Stimulated activated CD4-positive, alpha-beta T cell treated with anti-CD3 and anti-CD28 coated beads, Interleukin-4, amount 100 ng/mL, for 4 hours (primary cell): ENCODE results near the gene DUOX1.
A peak's percentile ranks its signal among the peaks of the same experiment; 100 is the strongest.

Source experiments
- DNase-seq, 2 experiments: peaks; one replicate each; pipeline ENCODE4 v3.0.0-alpha.2; 2020

The DUOX1 gene

DNA sequence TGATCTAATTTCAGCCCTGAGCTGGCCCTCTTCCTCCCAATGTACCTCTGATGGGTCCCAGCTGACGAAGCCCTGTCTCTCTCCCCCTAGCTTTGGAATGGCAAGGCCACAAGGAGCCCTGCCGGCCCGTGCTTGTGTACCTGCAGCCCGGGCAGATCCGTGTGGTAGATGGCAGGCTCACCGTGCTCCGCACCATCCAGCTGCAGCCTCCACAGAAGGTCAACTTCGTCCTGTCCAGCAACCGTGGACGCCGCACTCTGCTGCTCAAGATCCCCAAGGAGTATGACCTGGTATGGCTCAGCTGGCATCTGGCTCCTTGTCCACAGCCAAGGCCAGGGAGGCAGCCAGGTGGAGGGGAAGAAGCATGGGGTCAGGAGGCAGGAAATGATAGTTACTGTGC is 14.2 kb downstream of the DUOX1 start:
- no peak for DNase-seq

- DNase-seq: no peak
Measured at GRCh38 chr15:45144775-45145174, 15.0 kb downstream of the DUOX1 start.

GRCh38 chr15:45146405-45146804 is 16.6 kb downstream of the DUOX1 start:
- DNase-seq: no peak

- DNase-seq: no peak
Measured at GRCh38 chr15:45147606-45148005, 17.8 kb downstream of the DUOX1 start.

DNA sequence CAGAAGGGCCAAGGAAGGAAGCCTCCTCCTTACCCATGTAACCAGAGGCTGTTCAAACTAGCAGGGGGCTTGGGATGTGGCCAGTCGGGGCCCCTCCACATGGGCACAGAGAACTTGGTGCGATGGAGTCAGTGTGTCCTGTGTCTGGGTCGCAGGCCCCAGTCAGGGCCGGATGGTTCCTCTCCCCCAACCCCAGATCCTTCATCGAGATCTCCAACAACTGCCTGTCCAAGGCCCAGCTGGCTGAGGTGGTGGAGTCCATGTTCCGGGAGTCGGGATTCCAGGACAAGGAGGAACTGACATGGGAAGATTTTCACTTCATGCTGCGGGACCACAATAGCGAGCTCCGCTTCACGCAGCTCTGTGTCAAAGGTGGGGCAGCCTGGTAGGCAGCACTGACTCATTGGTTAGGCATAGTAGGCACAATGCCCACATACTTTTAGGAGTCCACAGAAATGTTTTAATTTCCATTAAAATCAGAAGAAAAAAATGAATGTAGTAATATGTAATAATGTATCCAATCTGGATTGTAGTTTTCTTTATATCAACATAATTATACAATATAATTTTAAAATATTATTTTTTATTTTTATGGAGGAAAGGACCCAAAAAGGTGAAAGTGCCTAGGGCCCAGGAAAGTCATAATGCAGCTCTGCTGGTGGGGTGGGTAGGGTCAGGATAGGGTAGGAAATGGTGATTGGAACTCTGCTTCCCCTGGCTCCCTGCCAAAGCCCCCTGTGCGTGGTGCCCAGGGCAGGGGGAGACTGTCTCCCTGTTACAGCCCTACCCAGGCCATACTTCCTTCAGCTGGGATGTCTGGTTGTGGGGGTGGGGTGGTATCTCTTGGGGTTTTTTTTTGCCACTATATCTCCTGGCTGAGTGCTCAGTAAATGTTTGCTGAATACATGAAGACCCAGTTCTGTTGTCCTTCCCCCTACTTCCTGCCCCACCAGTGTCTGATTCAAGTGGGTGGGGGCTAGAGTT is 18.6 kb downstream of the DUOX1 start:
- no peak for DNase-seq

DNA sequence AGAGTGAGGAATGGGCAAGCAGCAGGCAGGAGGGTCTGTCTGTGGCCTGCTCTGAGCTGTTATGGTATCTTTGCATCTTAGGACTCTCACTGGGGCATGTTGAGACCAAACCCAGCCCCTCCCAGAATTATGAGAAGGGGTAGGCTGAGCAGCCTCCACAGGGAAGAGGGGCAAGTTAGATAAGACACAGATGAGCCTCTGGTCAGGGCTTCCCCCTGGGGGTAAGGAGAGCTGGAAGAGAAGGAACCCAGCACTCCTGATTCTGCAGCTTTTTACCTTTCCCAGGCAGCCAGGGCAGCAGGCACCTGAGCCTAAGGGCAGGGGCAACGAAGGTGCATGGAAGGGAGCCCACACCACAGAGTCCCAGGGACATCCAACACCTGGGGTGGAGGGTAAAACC is 19.3 kb downstream of the DUOX1 start:
- no peak for DNase-seq

GRCh38 chr15:45150481-45150880 is 20.7 kb downstream of the DUOX1 start:
- no peak for DNase-seq

GRCh38 chr15:45150997-45151396 is 21.2 kb downstream of the DUOX1 start:
- no peak for DNase-seq

GRCh38 chr15:45151998-45152828 is 22.4 kb downstream of the DUOX1 start:
- no peak for DNase-seq

GRCh38 chr15:45155739-45156138 is 25.9 kb downstream of the DUOX1 start:
- no peak for DNase-seq

DNA sequence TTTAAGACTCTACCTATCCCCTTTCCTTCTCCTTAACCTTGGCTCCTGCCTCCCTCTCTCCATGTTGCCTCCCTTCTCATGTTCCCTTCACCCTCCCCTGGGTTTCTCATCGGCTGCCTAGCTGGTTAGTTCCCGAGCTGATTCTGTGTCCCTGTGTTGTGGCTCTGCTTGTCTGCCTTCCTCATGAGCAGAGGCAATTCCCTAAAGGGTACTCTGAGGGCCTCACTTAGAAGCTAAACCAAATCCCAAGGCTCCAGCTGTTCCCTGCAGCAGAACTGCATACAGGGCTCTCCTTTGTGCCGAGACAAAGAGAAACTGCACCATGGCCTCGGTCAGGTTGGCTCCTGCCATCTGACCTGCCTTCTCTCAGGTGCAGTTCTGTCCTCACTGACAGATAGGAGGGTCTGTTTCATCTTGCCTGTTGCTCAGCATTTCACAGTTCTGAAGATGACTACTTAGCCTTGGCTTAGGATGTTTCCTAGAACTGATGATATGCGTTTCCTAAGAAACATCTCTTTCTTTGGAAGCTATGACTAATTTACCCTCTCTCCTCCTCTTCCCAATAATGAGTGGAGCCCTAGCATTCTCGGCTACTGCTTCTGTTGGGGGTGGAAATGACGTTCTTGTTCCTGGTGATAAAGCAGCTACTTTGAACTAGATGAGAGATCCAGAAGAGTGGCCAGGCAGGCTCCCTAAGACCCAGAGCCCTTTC is 27.1 kb downstream of the DUOX1 start:
- no peak for DNase-seq

DNA sequence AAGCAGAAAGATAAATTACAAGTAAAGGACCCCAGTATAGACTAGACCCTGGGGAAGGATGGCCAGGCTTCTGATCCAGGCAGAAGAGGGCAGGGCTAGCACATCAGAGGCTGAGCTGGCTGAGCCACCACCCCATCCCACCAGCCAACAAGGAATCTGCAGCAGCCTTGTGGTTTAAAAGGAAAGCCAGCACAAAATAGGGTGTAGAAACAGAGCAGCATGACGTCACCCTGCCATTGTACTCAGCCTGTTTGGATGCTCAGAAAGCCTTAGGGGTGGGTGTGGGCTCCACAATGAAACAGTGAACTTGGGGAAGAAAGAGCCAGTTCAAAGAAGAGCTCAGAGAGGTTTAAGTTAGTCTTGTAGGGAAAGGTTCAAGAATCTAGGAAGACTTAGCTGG is 28.2 kb downstream of the DUOX1 start:
- no peak for DNase-seq

GRCh38 chr15:45161666-45162065 is 31.9 kb downstream of the DUOX1 start:
- DNase-seq: no peak

GRCh38 chr15:45162771-45163507 is 33.1 kb downstream of the DUOX1 start:
- peak; percentile 56 to 57 for DNase-seq

DNA sequence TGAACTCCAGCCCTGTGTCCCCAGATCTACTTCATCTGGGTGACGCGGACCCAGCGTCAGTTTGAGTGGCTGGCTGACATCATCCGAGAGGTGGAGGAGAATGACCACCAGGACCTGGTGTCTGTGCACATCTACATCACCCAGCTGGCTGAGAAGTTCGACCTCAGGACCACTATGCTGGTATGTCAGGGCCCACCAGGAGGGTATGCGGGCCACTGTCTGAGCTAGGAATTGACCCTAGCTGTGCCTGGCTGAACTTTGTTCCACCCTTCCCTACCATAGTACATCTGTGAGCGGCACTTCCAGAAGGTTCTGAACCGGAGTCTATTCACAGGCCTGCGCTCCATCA is 33.7 kb downstream of the DUOX1 start:
- no peak for DNase-seq

GRCh38 chr15:45164914-45165313 is 35.1 kb downstream of the DUOX1 start:
- DNase-seq: no peak

GRCh38 chr15:45165536-45165935 is 35.7 kb downstream of the DUOX1 start:
- no peak for DNase-seq

- DNase-seq: peak; percentile 74
Measured at GRCh38 chr15:45166834-45167630, 37.2 kb downstream of the DUOX1 start.

- no peak for DNase-seq
Measured at GRCh38 chr15:45167631-45168205, 37.9 kb downstream of the DUOX1 start.

DNA sequence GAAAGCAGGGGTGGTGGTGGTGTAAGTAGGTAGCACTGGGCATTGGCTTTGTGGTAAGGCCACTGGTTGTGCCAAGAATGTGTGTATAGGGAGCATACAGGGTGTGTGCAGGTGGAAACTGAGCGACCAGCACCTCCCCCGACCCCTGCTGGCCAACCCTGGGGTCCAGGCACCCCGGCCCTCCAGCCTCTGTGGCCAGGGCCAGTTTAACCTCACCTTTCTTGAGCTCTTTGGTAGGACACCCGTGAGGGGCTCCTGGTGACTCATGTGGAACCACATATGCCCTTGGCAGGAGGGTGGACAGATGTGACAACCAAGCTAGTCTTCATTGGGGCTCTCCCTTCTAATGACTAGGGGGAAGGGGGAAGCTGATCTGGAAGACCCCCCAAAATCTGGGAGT is 38.5 kb downstream of the DUOX1 start:
- DNase-seq: no peak
